Neural progenitor cell (in vitro differentiated cells): Measurements from ENCODE around the gene SMPD2. TPM values are rescaled to one million over a fixed set of nuclear protein-coding genes. Genes with fewer than 3 reads are reported as not detected.

Experiments used
- DNase-seq: peaks from one replicate; pipeline ENCODE4 v3.0.0-alpha.2; 2016; ENCODE audit warnings: low spot score
- H2AFZ ChIP-seq: fragments of 200-600 bp; sonication (generic); replicated peaks from 2 replicates; pipeline ENCODE4 v1.6.1; 2016; ENCODE audit warnings: antibody characterized with exemption
- H3F3A ChIP-seq: fragments of 200-600 bp; sonication (generic); 2 replicates; pipeline ENCODE4 v1.6.1; 2016; ENCODE audit warnings: antibody characterized with exemption, low read depth
- H3K27ac ChIP-seq: fragments of 200-600 bp; sonication (generic); 2 replicates; pipeline ENCODE4 v1.5.1; 2016; ENCODE audit warnings: mild to moderate bottlenecking
- H3K27me3 ChIP-seq: fragments of 200-600 bp; sonication (generic); 2 replicates; pipeline ENCODE4 v1.6.1; 2016; ENCODE audit warnings: mild to moderate bottlenecking, moderate library complexity
- H3K36me3 ChIP-seq: fragments of 200-600 bp; sonication (generic); 2 replicates; pipeline ENCODE4 v1.5.1; 2016
- H3K4me1 ChIP-seq: fragments of 200-600 bp; sonication (generic); 2 replicates; pipeline ENCODE4 v1.6.1; 2016; ENCODE audit warnings: mixed run types
- H3K4me2 ChIP-seq: fragments of 200-600 bp; sonication (generic); 2 replicates; pipeline ENCODE4 v1.6.1; 2016
- H3K4me3 ChIP-seq: fragments of 200-600 bp; sonication (generic); 2 replicates; pipeline ENCODE4 v1.5.1; 2016
- H3K79me2 ChIP-seq: fragments of 200-600 bp; sonication (generic); 2 replicates; pipeline ENCODE4 v1.6.1; 2016; ENCODE audit warnings: low read depth
- H3K9ac ChIP-seq: fragments of 200-600 bp; sonication (generic); 2 replicates; pipeline ENCODE4 v1.6.1; 2016
- H3K9me3 ChIP-seq: fragments of 200-600 bp; sonication (generic); 2 replicates; pipeline ENCODE4 v1.5.1; 2016; ENCODE audit warnings: low read depth
- H4K20me1 ChIP-seq: fragments of 200-600 bp; sonication (generic); 2 replicates; pipeline ENCODE4 v1.6.1; 2016; ENCODE audit warnings: low read depth
- H3K27ac Mint-ChIP-seq: 3 replicates; pipeline ENCODE4 v1.8.0; 2021; ENCODE audit warnings: mixed read lengths
- H3K27me3 Mint-ChIP-seq: 2 replicates; pipeline ENCODE4 v1.8.0; 2022; ENCODE audit warnings: low read depth, mild to moderate bottlenecking, inconsistent platforms, moderate library complexity, mixed read lengths; ENCODE audit not compliant: insufficient read depth
- H3K36me3 Mint-ChIP-seq: 3 replicates; pipeline ENCODE4 v1.8.0; 2021; ENCODE audit warnings: mixed read lengths
- H3K4me1 Mint-ChIP-seq: 3 replicates; pipeline ENCODE4 v1.8.0; 2021; ENCODE audit warnings: mixed read lengths
- H3K4me3 Mint-ChIP-seq: 3 replicates; pipeline ENCODE4 v1.8.0; 2021; ENCODE audit warnings: mild to moderate bottlenecking, moderate library complexity, mixed read lengths
- H3K9me3 Mint-ChIP-seq: 3 replicates; pipeline ENCODE4 v1.8.0; 2020; ENCODE audit warnings: mixed read lengths
- CTCF ChIP-seq: fragments of 200-600 bp; sonication (generic); IDR thresholded peaks from 2 replicates; pipeline ENCODE4 v1.5.1; 2017; ENCODE audit warnings: antibody characterized with exemption, mild to moderate bottlenecking
- EZH2 ChIP-seq: fragments of 200-600 bp; sonication (generic); IDR thresholded peaks from 2 replicates; pipeline ENCODE4 v1.6.1; 2017; ENCODE audit warnings: antibody characterized with exemption, mild to moderate bottlenecking, moderate library complexity
- EZH2phosphoT487 ChIP-seq: fragments of 200-600 bp; sonication (generic); IDR thresholded peaks from 2 replicates; pipeline ENCODE4 v1.6.1; 2017; ENCODE audit warnings: antibody characterized with exemption
- total RNA-seq: library from RNA; depleted of rRNA; stranded (reverse); fragments of >200 nt; gene quantifications from 2 replicates; pipeline ENCODE4 v1.2.3, GENCODE V29; 2015; ENCODE audit warnings: low replicate concordance

The SMPD2 gene
- total RNA-seq, 1 donor from 2014 or later = 10.3 TPM

DNA sequence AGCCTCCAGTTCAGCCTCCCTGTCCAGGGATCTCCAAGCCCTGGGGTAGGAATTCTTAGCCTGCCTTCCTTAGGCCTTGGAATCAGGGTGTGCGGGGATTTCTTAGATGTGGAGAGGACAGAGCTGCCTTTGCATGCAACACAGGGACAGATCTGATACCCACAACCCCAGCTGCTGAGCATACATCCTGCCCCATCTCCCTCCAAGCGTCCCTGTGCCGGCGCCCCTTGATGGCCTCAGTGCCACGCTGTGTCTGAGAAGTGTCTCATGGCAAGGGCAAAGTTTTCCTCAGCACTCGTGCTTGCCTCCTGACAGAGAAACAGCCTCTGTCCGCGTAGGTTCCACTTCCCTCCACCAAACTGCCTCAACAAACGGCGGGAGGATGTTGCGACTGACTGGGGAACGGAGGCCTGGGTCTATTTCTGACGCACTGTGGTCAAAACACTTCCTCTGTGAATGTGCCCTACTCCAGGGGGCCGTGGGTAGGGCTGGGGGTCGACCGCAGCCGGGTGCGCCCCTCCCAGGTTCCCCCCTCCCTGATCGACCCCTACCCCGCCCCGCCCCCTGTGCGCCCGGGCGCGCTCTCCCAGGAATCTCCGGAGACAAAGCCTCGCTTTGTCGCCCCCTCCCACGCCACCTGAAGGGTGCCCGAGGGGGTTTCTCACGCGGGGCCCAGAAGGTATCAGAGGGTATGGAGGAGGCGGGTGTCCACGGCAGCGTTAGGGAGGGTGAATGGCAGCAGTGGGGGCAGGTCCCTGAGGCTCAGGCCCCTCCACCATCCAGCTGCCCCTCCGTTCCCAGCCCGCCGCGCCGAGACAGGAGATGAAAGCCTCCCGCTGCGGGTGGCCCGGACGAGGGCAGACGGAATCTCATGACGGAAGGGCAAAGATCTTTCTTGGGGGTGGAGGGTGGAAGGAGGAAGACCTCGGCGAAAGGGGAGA, 14.2 kb downstream of the SMPD2 start:
- H3K36me3 Mint-ChIP-seq = peaks cover 5% of the 10 kb centered on the region
- peaks cover 13% of the 10 kb centered on the region for H3K27me3 Mint-ChIP-seq
- H3K4me3 Mint-ChIP-seq = peak overlapping the region; percentile 94
- Histone ChIP-seq H3K79me2 (peaks cover 24% of the 10 kb centered on the region), H3K9ac (peak overlapping the region; percentile 36), H3K27ac (peak overlapping the region; percentile 74), H3K4me3 (peak overlapping the region; percentile 95), H4K20me1 (peaks cover 12% of the 10 kb centered on the region), H3K36me3 (no peaks in the 10 kb centered on the region), H3K4me1 (peaks cover 27% of the 10 kb centered on the region), H2AFZ (peak overlapping the region; percentile 93), H3F3A (peaks cover 50% of the 10 kb centered on the region), H3K9me3 (no peaks in the 10 kb centered on the region), H3K27me3 (no peaks in the 10 kb centered on the region), H3K4me2 (peak overlapping the region; percentile 93)
- peak overlapping the region; percentile 90 for H3K27ac Mint-ChIP-seq
- DNase-seq = no peak
- no peak for TF ChIP-seq EZH2
- TF ChIP-seq CTCF = no peak
- TF ChIP-seq EZH2phosphoT487 = no peak
- no peaks in the 10 kb centered on the region for H3K9me3 Mint-ChIP-seq
- peaks cover 39% of the 10 kb centered on the region for H3K4me1 Mint-ChIP-seq

DNA sequence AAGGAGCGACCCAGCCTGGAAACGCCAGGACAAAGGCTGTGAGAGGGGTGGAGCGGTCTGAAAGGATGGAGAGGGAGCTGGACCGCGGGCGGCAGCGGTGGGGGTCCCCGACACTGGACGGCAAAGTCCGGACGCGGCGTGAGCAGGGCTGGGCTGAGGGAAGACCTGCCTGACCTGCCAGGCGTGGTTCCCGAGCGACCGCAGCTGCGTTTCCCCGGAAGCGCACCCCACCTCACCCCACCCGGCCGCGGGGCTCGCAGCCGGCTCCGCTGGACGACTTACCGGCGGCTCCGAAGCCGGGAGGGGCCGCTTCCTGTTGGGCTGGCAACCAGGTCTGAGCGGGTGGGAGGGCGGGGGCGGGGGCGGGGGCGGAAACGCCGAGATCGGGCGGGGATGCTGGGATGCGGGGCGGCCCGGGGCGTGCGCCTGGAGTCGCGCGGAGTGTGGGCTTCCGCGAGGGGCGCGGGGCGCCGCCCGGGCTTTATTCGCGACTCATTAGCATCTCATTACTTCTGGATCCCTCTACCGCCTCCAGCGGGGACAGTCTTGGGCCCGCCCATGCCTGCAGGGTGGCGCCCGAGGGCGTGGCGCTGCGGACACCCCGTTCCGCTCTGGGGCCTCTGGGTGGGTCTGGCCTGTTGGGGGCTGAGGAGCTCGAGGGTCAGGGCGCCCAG, 15.1 kb downstream of the SMPD2 start, which contains the start of gene MICAL1:
MICAL1 (minus strand) TSS at position 336 of the 674 bp plus-strand sequence. CDS start 1,576 bp downstream, outside the sequence.
- Histone ChIP-seq H4K20me1 (peaks cover 15% of the 10 kb centered on the region), H3F3A (peaks cover 58% of the 10 kb centered on the region), H3K36me3 (no peaks in the 10 kb centered on the region), H3K4me2 (peak within 1 kb of the TSS; percentile 93), H3K27ac (peak within 1 kb of the TSS; percentile 74), H3K79me2 (peaks cover 24% of the 10 kb centered on the region), H3K9me3 (no peaks in the 10 kb centered on the region), H2AFZ (peak within 1 kb of the TSS; percentile 93), H3K27me3 (no peaks in the 10 kb centered on the region), H3K9ac (peak within 1 kb of the TSS; percentile 36), H3K4me1 (peaks cover 33% of the 10 kb centered on the region), H3K4me3 (peak within 1 kb of the TSS; percentile 95)
- Mint-ChIP-seq H3K9me3 (no peaks in the 10 kb centered on the region), H3K27me3 (peaks cover 13% of the 10 kb centered on the region), H3K36me3 (peaks cover 5% of the 10 kb centered on the region), H3K4me1 (peaks cover 45% of the 10 kb centered on the region), H3K27ac (peak within 1 kb of the TSS; percentile 90), H3K4me3 (peak within 1 kb of the TSS; percentile 94)
- no peak for TF ChIP-seq EZH2phosphoT487
- no peak for TF ChIP-seq EZH2
- TF ChIP-seq CTCF = peak; percentile 41
- peak; percentile 88 for DNase-seq

- H3K4me1 Mint-ChIP-seq = peaks cover 45% of the 10 kb centered on the region
- no peaks in the 10 kb centered on the region for H3K9me3 Mint-ChIP-seq
- Histone ChIP-seq H2AFZ (peak overlapping the region; percentile 12), H3K4me1 (peaks cover 35% of the 10 kb centered on the region), H3K9me3 (no peaks in the 10 kb centered on the region), H3K27me3 (no peaks in the 10 kb centered on the region), H3K4me2 (peak overlapping the region; percentile 93), H3K27ac (peak overlapping the region; percentile 2), H3K9ac (no peak overlapping the region), H4K20me1 (peaks cover 15% of the 10 kb centered on the region), H3K36me3 (peaks cover 1% of the 10 kb centered on the region), H3K4me3 (peak overlapping the region; percentile 95), H3F3A (peaks cover 63% of the 10 kb centered on the region), H3K79me2 (peaks cover 24% of the 10 kb centered on the region)
- H3K36me3 Mint-ChIP-seq = peaks cover 5% of the 10 kb centered on the region
- peaks cover 13% of the 10 kb centered on the region for H3K27me3 Mint-ChIP-seq
- peak overlapping the region; percentile 94 for H3K4me3 Mint-ChIP-seq
- TF ChIP-seq EZH2phosphoT487 (no peak), CTCF (peak; percentile 29)
- no peak overlapping the region for H3K27ac Mint-ChIP-seq
- peak; percentile 78 for DNase-seq
Observed at GRCh38 chr6:109456111-109456583, 15.6 kb downstream of the SMPD2 start.
